ENCODE results near the gene ZFAND5. TPM values are rescaled to one million over a fixed set of nuclear protein-coding genes. Genes with fewer than 3 reads are reported as not detected.

The ZFAND5 gene
- total RNA-seq, 1 donor from 2014 or later = 79.2 TPM

- intact Hi-C loops (cut with micrococcal nuclease) = no loop called here
- TF ChIP-seq CTCF (IDR thresholded peaks at IDR 0.05) = no peak
- no peaks in the 10 kb centered on the region for H3K36me3 Mint-ChIP-seq (ENCODE audit: low read depth)
- DNase-seq (no peak), ATAC-seq (ENCODE audit: low read depth) (no peak)
- H3K4me3 Mint-ChIP-seq = no peak overlapping the region
- no peak overlapping the region for H3K27ac Mint-ChIP-seq
- H3K9me3 Mint-ChIP-seq = peaks cover 2% of the 10 kb centered on the region
- H3K4me1 Mint-ChIP-seq = no peaks in the 10 kb centered on the region
- ChIA-PET CTCF (interaction anchor here (1.6 kb wide), 1 partner anchor 11 kb away, joined by 3 read pairs; no protein-coding TSS in a partner anchor), POLR2A (no interaction called here)
- no peaks in the 10 kb centered on the region for H3K27me3 Mint-ChIP-seq
Measured at GRCh38 chr9:72401396-72401795, 36.4 kb upstream of the ZFAND5 start.

GRCh38 chr9:72400866-72401265 lies 35.9 kb upstream of the ZFAND5 start:
- DNase-seq (no peak), ATAC-seq (ENCODE audit: low read depth) (no peak)
- Mint-ChIP-seq H3K27me3 (no peaks in the 10 kb centered on the region), H3K9me3 (peaks cover 2% of the 10 kb centered on the region), H3K27ac (no peak overlapping the region), H3K36me3 (ENCODE audit: low read depth) (no peaks in the 10 kb centered on the region), H3K4me1 (no peaks in the 10 kb centered on the region), H3K4me3 (no peak overlapping the region)
- ChIA-PET POLR2A (no interaction called here), CTCF (interaction anchor here (0.7 to 1.6 kb wide), 2 partner anchors 10 to 134 kb away, joined by 3 read pairs; no protein-coding TSS in a partner anchor)
- intact Hi-C loops (cut with micrococcal nuclease) = no loop called here
- no peak for TF ChIP-seq CTCF (IDR thresholded peaks at IDR 0.05)

DNA sequence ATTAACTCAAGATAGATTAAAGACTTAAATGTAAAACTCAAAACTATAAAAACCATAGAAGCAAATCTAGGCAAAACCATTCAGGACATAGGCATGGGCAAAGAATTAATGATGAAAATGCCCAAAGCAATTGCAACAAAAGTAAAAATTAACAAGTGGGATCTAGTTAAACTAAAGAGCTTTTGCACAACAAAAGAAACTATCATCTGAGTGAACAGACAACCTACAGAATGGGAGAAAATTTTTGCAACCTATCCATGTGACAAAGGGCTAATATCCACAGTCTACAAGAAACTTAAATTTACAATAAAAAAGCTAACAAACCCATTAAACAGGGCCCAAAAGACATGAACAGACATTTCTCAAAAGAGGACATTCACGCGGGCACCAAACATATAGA lies 34.4 kb upstream of the ZFAND5 start:
- H3K4me1 Mint-ChIP-seq = no peaks in the 10 kb centered on the region
- no peak for TF ChIP-seq CTCF (IDR thresholded peaks at IDR 0.05)

GRCh38 chr9:72396247-72397091 lies 31.5 kb upstream of the ZFAND5 start:
- POLR2A ChIA-PET = interaction anchor here (0.8 kb wide), 1 partner anchor 31 kb away, joined by 3 read pairs; the partner anchor contains the start of gene ZFAND5
- intact Hi-C loops (cut with micrococcal nuclease) = no loop called here
- ATAC-seq (ENCODE audit: low read depth) = no peak
- no peaks in the 10 kb centered on the region for H3K4me1 Mint-ChIP-seq
- no peak overlapping the region for H3K4me3 Mint-ChIP-seq
- DNase-seq = no peak
- H3K36me3 Mint-ChIP-seq (ENCODE audit: low read depth) = no peaks in the 10 kb centered on the region
- H3K9me3 Mint-ChIP-seq = peaks cover 2% of the 10 kb centered on the region
- H3K27ac Mint-ChIP-seq = no peak overlapping the region
- CTCF ChIA-PET = no interaction called here
- H3K27me3 Mint-ChIP-seq = peaks cover 4% of the 10 kb centered on the region
- no peak for TF ChIP-seq CTCF (IDR thresholded peaks at IDR 0.05)

More for the DNA sequence above, 34.4 kb upstream of the ZFAND5 start:
- Mint-ChIP-seq H3K27me3 (no peaks in the 10 kb centered on the region), H3K4me3 (no peak overlapping the region), H3K9me3 (peaks cover 2% of the 10 kb centered on the region), H3K27ac (no peak overlapping the region), H3K36me3 (ENCODE audit: low read depth) (no peaks in the 10 kb centered on the region)
- ATAC-seq (ENCODE audit: low read depth) = no peak
- ChIA-PET POLR2A (no interaction called here), CTCF (no interaction called here)
- no peak for DNase-seq
- intact Hi-C loops (cut with micrococcal nuclease) = no loop called here

DNA sequence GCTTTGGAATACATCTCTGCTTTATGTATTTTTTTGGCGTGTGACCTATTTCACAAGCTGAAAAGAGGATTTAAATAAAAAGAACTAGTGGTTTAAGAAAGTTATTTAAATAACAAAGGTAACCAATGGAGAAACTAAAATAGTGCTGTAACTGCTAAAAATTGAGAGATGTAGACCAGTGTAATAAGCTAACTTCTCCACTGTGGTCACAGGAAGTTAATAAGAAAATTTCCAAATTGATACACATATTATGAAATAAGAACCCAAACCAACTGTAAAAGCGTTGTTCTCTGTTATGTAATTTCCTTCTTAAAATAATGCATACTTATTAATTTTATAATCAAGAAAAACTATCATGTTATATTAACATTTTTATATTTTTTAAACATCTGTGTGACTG lies 29.1 kb upstream of the ZFAND5 start:
- TF ChIP-seq CTCF (IDR thresholded peaks at IDR 0.05) = no peak
- ChIA-PET CTCF (no interaction called here), POLR2A (no interaction called here)
- Mint-ChIP-seq H3K36me3 (ENCODE audit: low read depth) (no peaks in the 10 kb centered on the region), H3K27ac (no peak overlapping the region), H3K4me3 (no peak overlapping the region), H3K9me3 (no peaks in the 10 kb centered on the region), H3K27me3 (peaks cover 6% of the 10 kb centered on the region), H3K4me1 (no peaks in the 10 kb centered on the region)
- intact Hi-C loops (cut with micrococcal nuclease) = loop anchor here (5.0 kb wide), 1 partner anchor 48 kb away; no protein-coding TSS in a partner anchor
- ATAC-seq (ENCODE audit: low read depth) (no peak), DNase-seq (no peak)
